ENCODE measurements around the gene ATP2C1. TPM values are rescaled to one million over a fixed set of nuclear protein-coding genes. Genes with fewer than 3 reads are reported as not detected.

Gene ATP2C1
- total and polyA plus RNA-seq, 2 of the 4 experiments (the other 2 are of a cell fraction): 41.4 to 50.2 TPM

DNA sequence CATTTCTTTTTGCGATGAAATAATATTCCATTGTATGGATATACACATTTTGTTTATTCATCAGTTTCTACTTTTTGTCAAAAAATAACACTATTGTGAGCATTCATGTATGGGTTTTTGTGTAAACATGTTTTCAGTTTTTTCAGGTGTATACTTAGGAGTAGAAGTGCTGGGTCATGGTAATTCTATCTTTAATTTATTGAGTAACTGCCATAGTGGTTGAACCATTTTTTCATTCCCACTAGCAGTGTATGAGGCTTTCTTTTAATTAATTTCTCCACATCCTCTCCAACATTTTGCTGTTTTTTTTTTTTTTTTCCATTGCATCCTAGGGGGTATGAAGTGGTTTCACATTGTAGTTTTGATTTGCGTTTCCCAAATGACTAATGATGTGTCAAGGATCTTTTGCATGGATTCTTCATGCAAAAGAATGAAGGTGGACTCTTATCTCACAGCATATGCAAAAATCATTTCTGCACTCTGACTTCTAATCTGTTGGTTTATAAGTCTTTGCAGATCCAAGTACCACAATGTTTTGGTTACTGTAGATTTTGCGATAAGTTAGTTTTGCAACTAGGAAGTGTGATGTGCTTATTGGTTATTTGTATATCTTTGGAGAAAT is 12.6 kb downstream of the ATP2C1 start:
- no peaks in the 10 kb centered on the region for H3K36me3 ChIP-seq (ENCODE audit: control insufficient read depth, insufficient read depth, low read length)
- no peak overlapping the region for H2AK9ac ChIP-seq (replicated peaks; ENCODE audit: low read depth, low read length, poor library complexity)
- no peak overlapping the region for H2AK5ac ChIP-seq (ENCODE audit: low read depth, low read length)
- dilution Hi-C loops (cut with HindIII; ENCODE audit: low sequenced_read_pairs, unreplicated experiment) (no loop called here), in situ Hi-C loops (cut with MboI; ENCODE audit: low sequenced_read_pairs) (no loop called here), intact Hi-C loops (cut with micrococcal nuclease) (no loop called here)
- no peak overlapping the region for H3K9ac ChIP-seq (ENCODE audit: low read depth, low read length)
- POLR2A ChIA-PET (ENCODE audit: unreplicated experiment): no interaction called here
- peaks cover 15% of the 10 kb centered on the region for H4K20me1 ChIP-seq (ENCODE audit: insufficient read depth, low read length)
- no peaks in the 10 kb centered on the region for H3K9me3 ChIP-seq (ENCODE audit: control insufficient read depth, insufficient read depth, low read length)
- H4K91ac ChIP-seq (ENCODE audit: insufficient read depth, low read depth, low read length): no peak overlapping the region
- H3K4me1 ChIP-seq (ENCODE audit: control insufficient read depth, insufficient read depth, low read length): peaks cover 2% of the 10 kb centered on the region
- H4K8ac ChIP-seq (ENCODE audit: low read depth in 2 of 2, low read length in 2 of 2): no peak overlapping the region
- ATAC-seq (ENCODE audit: low read depth): no peak
- H3K27ac ChIP-seq (ENCODE audit: insufficient read depth, low read length): no peak overlapping the region
- no peak overlapping the region for H3K14ac ChIP-seq (replicated peaks; ENCODE audit: low read depth, low read length)
- no peak overlapping the region for H4K5ac ChIP-seq (ENCODE audit: low read depth, low read length)
- H3K4me2 ChIP-seq (ENCODE audit: low read depth, low read length): no peak overlapping the region
- CTCF ChIA-PET: no interaction called here
- H3K4me3 ChIP-seq (ENCODE audit: insufficient read depth, low read depth, low read length): no peak overlapping the region
- TF ChIP-seq BHLHE40 (IDR thresholded peaks at IDR 0.05; ENCODE audit: low read depth, low read length): no peak
- TF ChIP-seq MAZ (IDR thresholded peaks at IDR 0.05; ENCODE audit: borderline replicate concordance, low read depth, low read length): no peak
- TF ChIP-seq, protein P1, sequence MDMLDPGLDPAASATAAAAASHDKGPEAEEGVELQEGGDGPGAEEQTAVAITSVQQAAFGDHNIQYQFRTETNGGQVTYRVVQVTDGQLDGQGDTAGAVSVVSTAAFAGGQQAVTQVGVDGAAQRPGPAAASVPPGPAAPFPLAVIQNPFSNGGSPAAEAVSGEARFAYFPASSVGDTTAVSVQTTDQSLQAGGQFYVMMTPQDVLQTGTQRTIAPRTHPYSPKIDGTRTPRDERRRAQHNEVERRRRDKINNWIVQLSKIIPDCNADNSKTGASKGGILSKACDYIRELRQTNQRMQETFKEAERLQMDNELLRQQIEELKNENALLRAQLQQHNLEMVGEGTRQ (IDR thresholded peaks at IDR 0.05; ENCODE audit: low read depth, low read length): no peak
- TF ChIP-seq RFX5 (IDR thresholded peaks at IDR 0.05; ENCODE audit: low read depth, low read length): no peak
- TF ChIP-seq, protein P2, sequence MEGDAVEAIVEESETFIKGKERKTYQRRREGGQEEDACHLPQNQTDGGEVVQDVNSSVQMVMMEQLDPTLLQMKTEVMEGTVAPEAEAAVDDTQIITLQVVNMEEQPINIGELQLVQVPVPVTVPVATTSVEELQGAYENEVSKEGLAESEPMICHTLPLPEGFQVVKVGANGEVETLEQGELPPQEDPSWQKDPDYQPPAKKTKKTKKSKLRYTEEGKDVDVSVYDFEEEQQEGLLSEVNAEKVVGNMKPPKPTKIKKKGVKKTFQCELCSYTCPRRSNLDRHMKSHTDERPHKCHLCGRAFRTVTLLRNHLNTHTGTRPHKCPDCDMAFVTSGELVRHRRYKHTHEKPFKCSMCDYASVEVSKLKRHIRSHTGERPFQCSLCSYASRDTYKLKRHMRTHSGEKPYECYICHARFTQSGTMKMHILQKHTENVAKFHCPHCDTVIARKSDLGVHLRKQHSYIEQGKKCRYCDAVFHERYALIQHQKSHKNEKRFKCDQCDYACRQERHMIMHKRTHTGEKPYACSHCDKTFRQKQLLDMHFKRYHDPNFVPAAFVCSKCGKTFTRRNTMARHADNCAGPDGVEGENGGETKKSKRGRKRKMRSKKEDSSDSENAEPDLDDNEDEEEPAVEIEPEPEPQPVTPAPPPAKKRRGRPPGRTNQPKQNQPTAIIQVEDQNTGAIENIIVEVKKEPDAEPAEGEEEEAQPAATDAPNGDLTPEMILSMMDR (conservative IDR thresholded peaks at IDR 0.05; ENCODE audit: low read depth, low read length): no peak
- TF ChIP-seq SMC3 (IDR thresholded peaks at IDR 0.05; ENCODE audit: low read depth, low read length): no peak
- TF ChIP-seq CEBPB (IDR thresholded peaks at IDR 0.05; ENCODE audit: low read depth, low read length): no peak
- TF ChIP-seq POLR2A (IDR thresholded peaks at IDR 0.05; ENCODE audit: low read depth, low read length): no peak
- TF ChIP-seq NFE2L2 (IDR thresholded peaks at IDR 0.05; ENCODE audit: low read depth, low read length): no peak
- H3K56ac ChIP-seq (ENCODE audit: extremely low read depth, insufficient read depth, low read length): no peak overlapping the region
- H2BK5ac ChIP-seq (ENCODE audit: low read depth, low read length, poor library complexity, severe bottlenecking): no peak overlapping the region
- no peak overlapping the region for H3K18ac ChIP-seq (ENCODE audit: low read depth, low read length)
- no TSS peak for BruUV-seq (replicated peaks)
- DNase-seq: peak; percentile 48
- H3K27me3 ChIP-seq (ENCODE audit: control insufficient read depth, insufficient read depth, low read length): no peaks in the 10 kb centered on the region
- no peak overlapping the region for H2AFZ ChIP-seq (replicated peaks; ENCODE audit: low read length, poor library complexity)
- no peak overlapping the region for H3K4ac ChIP-seq (ENCODE audit: low read depth, low read length)
- no peak overlapping the region for H3K23ac ChIP-seq (ENCODE audit: low read depth, low read length)
- H2BK15ac ChIP-seq (ENCODE audit: low read depth, low read length): no peak overlapping the region
- WGBS, 2 experiments (ENCODE audit: extremely low coverage in 2 of 2, insufficient read length in 1 of 2): no CpG with 5 or more reads among the region's 3 CpGs
- H3K79me1 ChIP-seq (ENCODE audit: low read depth in 1 of 2, low read length in 2 of 2): peaks cover 1 to 46% of the 10 kb centered on the region in 2 experiments; a peak in 3 of 4 replicates
- no peak overlapping the region for H2BK20ac ChIP-seq (ENCODE audit: low read depth, low read length)
- no peak overlapping the region for H2BK120ac ChIP-seq (ENCODE audit: low read depth, low read length)
- peaks cover 5% of the 10 kb centered on the region; the same call in 1 of the 2 replicates for H3K9me1 ChIP-seq (ENCODE audit: insufficient read depth, low read length)

Data from IMR-90 (cell line).